GM21576 (cell line): ENCODE results near the gene IQSEC1.

ENCODE experiments used
- ATAC-seq: cut with Tn5 transposase; IDR thresholded peaks from one replicate; pipeline ENCODE4 v1.9.1; 2021; ENCODE audit warnings: mild to moderate bottlenecking, moderate library complexity; ENCODE audit not compliant: unreplicated experiment

IQSEC1 gene

DNA sequence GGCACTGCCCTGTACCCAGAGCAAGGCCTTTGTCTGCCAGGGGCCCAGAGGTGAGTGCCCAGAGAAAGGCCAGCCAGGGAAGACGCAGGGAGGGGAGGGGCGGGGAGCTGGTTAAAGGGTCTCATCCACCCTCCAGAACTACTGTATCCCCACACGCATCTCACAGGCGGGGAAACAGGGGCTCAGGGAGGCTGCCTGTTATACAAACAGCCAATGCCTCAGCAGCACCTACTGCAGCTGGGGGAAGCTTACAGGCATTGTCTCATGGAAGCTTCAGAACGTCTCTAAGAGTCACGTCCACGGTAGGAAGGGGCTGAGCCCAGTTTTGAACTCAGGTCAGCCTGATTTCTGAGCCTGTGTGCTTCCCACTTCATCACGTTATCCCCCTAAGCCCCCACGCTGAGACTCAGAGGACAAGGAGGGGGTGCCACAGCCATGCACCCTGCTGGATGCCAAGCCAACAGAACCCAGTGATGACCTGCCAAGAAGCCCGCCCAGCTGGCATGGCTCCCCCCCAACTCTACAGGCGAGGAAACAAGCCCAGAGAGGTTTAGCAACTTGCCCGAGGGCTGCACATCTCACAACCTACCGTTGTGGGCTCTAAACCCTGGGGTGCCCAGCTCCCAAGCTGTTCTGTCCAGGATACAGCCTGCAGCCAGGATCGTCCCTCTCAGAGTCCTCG is 54.5 kb downstream of the IQSEC1 start:
- no peak for ATAC-seq

DNA sequence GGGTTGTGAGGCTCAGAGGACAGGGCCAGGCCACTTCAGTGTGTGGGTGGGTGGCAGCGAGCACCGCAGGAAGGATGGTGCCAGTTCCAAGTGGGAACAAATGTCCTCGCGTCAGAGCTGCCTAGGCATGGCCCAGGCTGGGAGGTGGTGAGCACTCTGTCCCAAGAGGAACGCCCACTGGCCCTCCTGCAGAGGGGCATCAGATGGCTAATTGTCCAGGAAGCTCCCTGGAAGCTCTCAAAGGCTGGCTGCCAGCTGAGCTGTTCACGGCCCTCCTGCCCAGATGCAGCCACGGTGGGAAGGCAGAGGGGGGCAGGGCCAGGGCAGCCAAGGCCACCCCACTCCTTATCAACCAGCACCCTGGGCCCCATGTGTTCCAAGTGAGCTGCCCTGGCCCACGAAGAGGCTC is 55.2 kb downstream of the IQSEC1 start:
- ATAC-seq, result no peak

- no peak for ATAC-seq
These were observed 55.7 kb downstream of the IQSEC1 start for GRCh38 chr3:13017361-13018042.

DNA sequence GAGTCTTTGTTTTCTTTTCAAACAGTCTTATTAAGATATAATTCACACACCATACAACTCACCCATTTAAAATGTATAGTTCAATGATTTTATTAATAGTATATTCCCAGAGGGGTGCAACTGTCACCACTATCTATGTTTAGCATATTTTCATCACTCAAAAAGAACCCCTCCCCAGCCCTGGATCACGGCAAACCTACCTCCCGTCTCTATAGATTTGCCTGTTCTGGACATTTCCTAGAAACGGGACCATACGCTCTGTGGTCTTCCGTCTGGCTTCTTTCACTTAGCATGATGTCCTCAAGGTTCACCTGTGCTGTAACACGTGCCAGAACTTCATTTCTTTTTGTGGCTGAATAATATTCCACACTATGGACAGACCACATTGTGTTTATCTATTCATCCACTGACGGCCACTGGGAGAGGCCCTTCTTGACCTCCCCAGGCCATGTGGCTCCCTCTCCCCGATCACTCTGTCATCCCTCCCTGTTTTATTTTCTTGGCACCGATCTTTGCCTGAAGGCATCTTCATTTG is 56.4 kb downstream of the IQSEC1 start:
- ATAC-seq, result no peak

GRCh38 chr3:13016083-13016720 is 57.0 kb downstream of the IQSEC1 start:
- peak; percentile 29 for ATAC-seq

GRCh38 chr3:13015286-13016082 is 57.7 kb downstream of the IQSEC1 start:
- peak; percentile 15 for ATAC-seq

DNA sequence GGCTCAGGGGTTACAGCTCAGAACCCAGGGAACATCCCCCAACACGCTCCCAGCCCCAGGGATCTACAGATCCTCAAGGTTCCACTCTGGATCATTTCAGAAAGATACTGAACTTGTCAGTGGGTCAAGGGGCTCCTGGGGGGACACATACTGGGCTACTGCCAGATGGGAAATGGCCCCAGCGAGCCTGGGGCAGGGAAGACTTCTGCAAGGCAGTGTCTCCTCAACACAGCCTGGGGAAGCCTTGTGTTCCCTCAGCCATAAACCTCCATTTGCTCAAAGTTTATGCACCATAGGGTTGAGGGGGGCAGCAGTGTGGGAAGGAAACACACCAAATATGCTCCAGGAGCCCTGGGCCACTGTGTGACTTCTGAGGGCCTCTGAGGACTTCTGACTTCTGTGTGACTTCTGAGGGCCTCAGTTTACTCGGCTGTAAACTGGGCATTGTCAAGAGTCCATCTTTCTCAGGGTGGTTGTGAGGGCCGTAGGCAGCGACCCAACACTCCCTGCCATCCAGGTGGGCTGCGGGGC is 58.4 kb downstream of the IQSEC1 start:
- no peak for ATAC-seq

GRCh38 chr3:13013994-13014754 is 59.1 kb downstream of the IQSEC1 start:
- no peak for ATAC-seq

GRCh38 chr3:13013566-13013965 is 59.7 kb downstream of the IQSEC1 start:
- no peak for ATAC-seq

- no peak for ATAC-seq
These were observed 60.1 kb downstream of the IQSEC1 start for GRCh38 chr3:13013151-13013561.

- ATAC-seq, result peak; percentile 38
These were observed 61.0 kb downstream of the IQSEC1 start for GRCh38 chr3:13012221-13012691.

GRCh38 chr3:13011573-13012220 is 61.5 kb downstream of the IQSEC1 start:
- ATAC-seq, result peak; percentile 34

GRCh38 chr3:13010780-13011572 is 62.3 kb downstream of the IQSEC1 start:
- ATAC-seq, result no peak

GRCh38 chr3:13009946-13010315 is 63.3 kb downstream of the IQSEC1 start:
- no peak for ATAC-seq

GRCh38 chr3:13009132-13009945 is 63.9 kb downstream of the IQSEC1 start:
- ATAC-seq, result no peak

DNA sequence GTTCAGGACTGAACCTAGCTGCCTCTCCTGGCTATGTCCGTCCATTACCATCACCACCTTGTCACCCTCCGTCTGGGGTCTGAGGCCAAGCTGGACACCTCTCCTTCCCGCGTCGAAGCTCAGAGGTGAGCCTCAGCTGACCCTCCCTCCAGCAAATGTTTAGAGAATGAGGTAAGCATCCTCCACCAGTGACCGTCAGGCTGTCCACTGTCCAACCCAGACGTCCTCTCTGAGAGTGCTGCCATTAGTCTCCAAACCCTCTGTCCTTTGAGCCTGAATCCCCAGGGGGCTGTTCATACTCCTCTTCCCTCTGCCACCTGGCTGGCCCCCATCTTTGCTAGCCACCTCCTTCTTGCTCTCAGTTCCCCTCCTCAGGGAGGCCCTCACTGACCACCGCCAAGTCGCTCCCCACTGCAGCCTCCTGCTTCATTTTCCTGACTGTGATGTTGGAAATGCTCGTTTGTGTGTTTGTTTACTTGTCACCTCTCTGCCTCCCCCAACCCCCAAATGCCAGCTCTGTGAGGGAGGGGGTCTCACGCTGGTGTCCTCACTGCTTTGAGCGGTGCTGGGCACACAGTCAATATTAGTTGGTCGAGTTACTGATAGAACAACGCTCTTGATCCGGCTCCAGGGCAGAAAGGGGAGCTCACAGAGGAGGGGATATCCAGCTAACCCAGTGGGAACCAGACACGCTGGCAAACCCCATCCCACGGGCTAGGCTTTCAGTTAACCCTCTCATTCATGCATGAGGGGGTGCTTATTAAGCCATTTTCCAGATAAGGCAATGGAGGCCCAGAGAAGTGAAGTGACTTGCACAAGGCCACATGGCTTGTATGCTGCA is 64.9 kb downstream of the IQSEC1 start:
- ATAC-seq, result no peak
